DND-41 (cell line): Measurements from ENCODE around the gene PXMP2.

Experiments used
- EZH2 ChIP-seq: IDR thresholded peaks from 3 replicates; pipeline ENCODE4 v1.6.1; 2012; ENCODE audit warnings: borderline replicate concordance, low read depth, mild to moderate bottlenecking, moderate library complexity, low read length, inconsistent platforms; ENCODE audit not compliant: severe bottlenecking
- TF ChIP-seq, protein P1 (sequence below): IDR thresholded peaks from 2 replicates; pipeline ENCODE4 v1.5.1; 2012; ENCODE audit warnings: borderline replicate concordance, low read length, moderate library complexity, mild to moderate bottlenecking; ENCODE audit not compliant: poor library complexity, severe bottlenecking; ENCODE audit errors: extremely low read depth

DNA sequence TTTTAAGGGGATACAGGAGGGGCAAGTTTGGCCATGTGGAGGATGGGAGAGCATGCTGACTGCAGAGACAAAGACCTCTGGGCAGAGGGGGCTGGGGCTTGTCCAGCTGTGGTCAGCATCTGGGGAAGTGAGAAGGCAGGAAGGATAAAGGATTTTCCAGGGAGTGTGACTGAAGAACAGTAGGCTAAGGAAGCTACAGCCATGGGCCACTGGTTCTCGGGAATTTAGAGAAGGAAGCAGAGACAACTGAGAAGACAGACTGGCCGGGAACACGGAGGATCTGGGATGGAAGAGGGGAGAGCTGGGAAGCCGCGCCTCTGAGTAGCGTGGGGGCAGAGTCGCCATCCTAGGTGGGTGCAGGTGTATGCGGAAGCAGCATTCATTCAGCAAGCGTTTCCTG is 16.3 kb downstream of the PXMP2 start:
- TF ChIP-seq, protein P1, sequence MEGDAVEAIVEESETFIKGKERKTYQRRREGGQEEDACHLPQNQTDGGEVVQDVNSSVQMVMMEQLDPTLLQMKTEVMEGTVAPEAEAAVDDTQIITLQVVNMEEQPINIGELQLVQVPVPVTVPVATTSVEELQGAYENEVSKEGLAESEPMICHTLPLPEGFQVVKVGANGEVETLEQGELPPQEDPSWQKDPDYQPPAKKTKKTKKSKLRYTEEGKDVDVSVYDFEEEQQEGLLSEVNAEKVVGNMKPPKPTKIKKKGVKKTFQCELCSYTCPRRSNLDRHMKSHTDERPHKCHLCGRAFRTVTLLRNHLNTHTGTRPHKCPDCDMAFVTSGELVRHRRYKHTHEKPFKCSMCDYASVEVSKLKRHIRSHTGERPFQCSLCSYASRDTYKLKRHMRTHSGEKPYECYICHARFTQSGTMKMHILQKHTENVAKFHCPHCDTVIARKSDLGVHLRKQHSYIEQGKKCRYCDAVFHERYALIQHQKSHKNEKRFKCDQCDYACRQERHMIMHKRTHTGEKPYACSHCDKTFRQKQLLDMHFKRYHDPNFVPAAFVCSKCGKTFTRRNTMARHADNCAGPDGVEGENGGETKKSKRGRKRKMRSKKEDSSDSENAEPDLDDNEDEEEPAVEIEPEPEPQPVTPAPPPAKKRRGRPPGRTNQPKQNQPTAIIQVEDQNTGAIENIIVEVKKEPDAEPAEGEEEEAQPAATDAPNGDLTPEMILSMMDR: no peak
- TF ChIP-seq EZH2: no peak
